ENCODE measurements around the gene ECI1.

ECI1 gene

DNA sequence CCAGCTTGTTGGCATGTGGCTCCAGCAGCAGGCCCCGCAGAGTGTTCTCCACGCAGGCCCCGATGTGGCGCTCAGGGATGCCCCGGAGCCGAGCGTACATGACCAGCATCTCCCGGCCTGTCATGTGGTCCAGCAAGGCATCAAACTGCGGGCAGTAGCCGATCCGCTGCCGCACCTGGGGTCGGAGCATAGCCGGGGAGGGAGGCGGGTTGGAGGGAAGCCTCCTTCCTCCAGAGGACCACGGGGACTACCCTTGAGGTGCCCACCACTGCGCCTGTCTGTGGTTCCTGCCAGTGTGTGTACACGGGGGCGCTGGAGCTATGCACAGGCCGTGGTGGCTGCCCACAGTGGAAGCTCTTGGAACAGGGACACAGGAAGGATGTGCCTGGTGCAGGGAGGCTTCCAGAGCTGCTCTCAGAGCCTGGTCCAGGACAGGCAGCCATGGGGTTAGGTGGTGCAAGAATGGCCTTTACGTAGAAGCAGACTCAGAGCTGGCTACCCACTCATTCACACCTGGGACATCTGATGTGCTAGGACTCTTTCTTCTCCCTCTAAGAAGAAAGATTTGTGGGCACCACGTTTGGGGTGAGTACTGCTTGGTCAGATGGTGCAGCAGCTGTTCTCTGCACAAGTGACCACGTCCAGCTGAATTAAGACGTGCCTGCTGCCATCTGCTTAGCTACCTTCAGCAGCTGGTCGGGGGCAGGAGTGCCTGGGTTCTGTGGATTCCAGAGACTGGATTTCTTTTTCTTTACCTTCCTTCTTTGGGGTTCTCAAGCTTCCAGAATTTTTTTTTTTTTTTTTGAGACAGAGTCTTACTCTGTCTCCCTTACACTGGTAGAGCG is 27.8 kb upstream of the ECI1 start:
- H3K4me1 ChIP-seq (ENCODE audit: control insufficient read depth, insufficient read depth, low read length, unreplicated experiment), result no peaks in the 10 kb centered on the region
- H3K79me2 ChIP-seq (ENCODE audit: control insufficient read depth, insufficient read depth, low read length, unreplicated experiment), result no peaks in the 10 kb centered on the region
- no peak overlapping the region for H2AFZ ChIP-seq (ENCODE audit: low read length, unreplicated experiment)
- no peaks in the 10 kb centered on the region for H3K36me3 ChIP-seq (ENCODE audit: insufficient read depth, low read length)
- no peak overlapping the region for H3K27ac ChIP-seq (ENCODE audit: low read depth, low read length)
- H3K27me3 ChIP-seq (ENCODE audit: insufficient read depth, low read length), result peaks cover 9% of the 10 kb centered on the region; the same call in 1 of the 2 replicates
- no peak overlapping the region for H3K4me3 ChIP-seq (ENCODE audit: low read depth, low read length)

DNA sequence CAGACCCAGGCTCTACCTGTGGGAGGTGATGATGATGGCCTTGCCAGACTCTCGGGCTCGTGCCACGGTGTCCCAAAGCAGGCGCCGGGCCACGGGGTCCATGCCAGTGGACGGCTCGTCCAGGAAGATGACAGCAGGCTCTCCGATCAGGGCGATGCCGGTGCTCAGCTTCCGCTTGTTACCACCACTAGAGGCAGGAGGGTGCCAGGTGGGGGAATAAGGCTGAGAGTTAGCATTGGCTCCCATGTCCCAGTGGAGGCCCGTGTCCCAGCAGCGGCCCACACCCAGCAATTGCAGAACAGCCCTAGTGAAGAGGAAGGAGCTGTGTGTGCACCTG is 26.9 kb upstream of the ECI1 start:
- 0 out of 2 replicates have a peak, but pooled peaks cover 9% of the 10 kb centered on the region for H3K27me3 ChIP-seq (ENCODE audit: insufficient read depth, low read length)
- H3K27ac ChIP-seq (ENCODE audit: low read depth, low read length), result no peak overlapping the region
- no peak overlapping the region for H2AFZ ChIP-seq (ENCODE audit: low read length, unreplicated experiment)
- no peaks in the 10 kb centered on the region for H3K79me2 ChIP-seq (ENCODE audit: control insufficient read depth, insufficient read depth, low read length, unreplicated experiment)
- H3K4me1 ChIP-seq (ENCODE audit: control insufficient read depth, insufficient read depth, low read length, unreplicated experiment), result no peaks in the 10 kb centered on the region
- H3K4me3 ChIP-seq (ENCODE audit: low read depth, low read length), result no peak overlapping the region
- no peaks in the 10 kb centered on the region for H3K36me3 ChIP-seq (ENCODE audit: insufficient read depth, low read length)

DNA sequence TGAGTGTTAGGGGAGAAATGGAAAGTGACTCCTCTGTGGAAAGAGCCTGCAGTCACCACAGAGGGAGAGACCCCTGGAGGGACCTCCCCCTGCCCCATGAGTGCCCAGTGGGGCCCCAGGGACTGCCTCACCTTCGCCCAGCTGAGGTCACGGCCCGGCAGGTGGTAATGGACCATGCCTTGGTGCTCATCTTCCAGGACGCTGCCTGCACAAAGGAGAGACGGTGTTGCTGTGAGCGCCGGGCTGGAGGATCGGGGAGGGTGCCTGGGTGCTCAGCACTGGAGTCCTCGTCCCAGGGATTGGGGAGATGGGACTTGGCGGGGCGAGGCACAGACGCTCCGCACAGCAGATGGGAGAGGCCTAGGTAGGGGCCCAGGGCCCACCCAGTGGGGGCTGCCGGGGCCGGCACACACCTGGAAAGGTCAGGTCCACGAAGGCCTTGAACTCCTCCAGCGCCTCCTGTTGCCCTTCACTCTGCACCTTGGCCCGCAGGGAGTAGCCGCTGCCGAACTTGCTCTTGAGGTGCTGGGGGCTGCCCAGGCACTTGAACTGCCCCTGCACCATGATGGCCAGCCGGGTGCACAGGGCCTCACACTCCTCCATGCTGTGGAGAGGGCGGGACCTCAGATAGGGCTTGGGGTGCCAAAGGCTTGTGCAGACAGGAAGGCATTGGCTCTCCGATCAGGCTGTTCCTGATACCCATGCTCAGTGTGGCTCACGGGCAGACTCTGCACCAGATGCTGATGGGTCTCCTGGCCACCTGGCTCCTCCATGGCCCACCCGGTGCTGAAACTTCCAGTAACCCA is 26.3 kb upstream of the ECI1 start:
- Histone ChIP-seq H3K4me3 (ENCODE audit: low read depth, low read length) (no peak overlapping the region), H3K4me1 (ENCODE audit: control insufficient read depth, insufficient read depth, low read length, unreplicated experiment) (no peaks in the 10 kb centered on the region), H3K27me3 (ENCODE audit: insufficient read depth, low read length) (0 out of 2 replicates have a peak, but pooled peaks cover 9% of the 10 kb centered on the region), H3K36me3 (ENCODE audit: insufficient read depth, low read length) (no peaks in the 10 kb centered on the region), H3K79me2 (ENCODE audit: control insufficient read depth, insufficient read depth, low read length, unreplicated experiment) (no peaks in the 10 kb centered on the region), H2AFZ (ENCODE audit: low read length, unreplicated experiment) (no peak overlapping the region), H3K27ac (ENCODE audit: low read depth, low read length) (no peak overlapping the region)

DNA sequence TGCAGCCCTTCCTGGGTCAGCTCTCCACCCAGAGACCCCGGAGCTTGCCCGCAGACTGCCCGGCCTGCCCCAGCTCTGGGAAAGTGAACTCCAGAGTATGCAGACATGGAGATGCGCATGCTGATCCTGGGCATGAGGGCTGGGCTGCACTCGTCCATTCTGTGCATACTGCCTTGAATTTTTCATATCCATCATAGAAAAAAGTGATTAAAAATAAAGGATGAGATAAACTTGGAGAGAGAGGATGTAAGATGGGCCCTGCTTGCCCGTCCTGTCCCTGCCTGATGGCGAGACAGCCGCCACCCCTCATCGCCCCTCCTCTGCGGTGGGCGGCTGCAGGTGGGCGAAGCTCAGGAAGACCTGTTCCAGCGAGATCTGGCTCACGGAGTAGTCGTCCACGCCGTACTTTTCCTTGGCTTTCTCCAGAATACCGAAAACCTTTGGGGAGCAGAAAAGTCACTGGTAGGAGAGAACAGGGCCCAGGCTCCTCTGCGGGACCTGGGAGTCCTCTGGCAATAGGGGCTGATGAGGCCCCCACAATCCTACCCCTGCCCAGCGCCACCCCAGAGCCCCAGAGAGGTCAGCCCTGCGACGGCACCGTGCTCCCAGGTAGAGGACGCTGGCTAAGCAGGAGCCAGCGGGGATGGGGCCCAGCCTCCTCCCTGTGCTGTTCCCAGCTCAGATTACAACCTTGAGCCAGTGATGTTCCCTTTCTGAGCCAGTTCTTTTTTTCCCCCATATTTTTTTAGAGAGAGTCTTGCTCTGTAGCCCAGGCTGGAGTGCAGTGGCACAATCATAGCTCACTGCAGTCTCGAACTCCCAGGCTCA is 25.2 kb upstream of the ECI1 start:
- Histone ChIP-seq H3K4me3 (ENCODE audit: low read depth, low read length) (no peak overlapping the region), H3K36me3 (ENCODE audit: insufficient read depth, low read length) (no peaks in the 10 kb centered on the region), H3K27me3 (ENCODE audit: insufficient read depth, low read length) (0 out of 2 replicates have a peak, but pooled peaks cover 5% of the 10 kb centered on the region), H3K27ac (ENCODE audit: low read depth, low read length) (no peak overlapping the region), H3K4me1 (ENCODE audit: control insufficient read depth, insufficient read depth, low read length, unreplicated experiment) (no peaks in the 10 kb centered on the region), H3K79me2 (ENCODE audit: control insufficient read depth, insufficient read depth, low read length, unreplicated experiment) (no peaks in the 10 kb centered on the region), H2AFZ (ENCODE audit: low read length, unreplicated experiment) (no peak overlapping the region)

DNA sequence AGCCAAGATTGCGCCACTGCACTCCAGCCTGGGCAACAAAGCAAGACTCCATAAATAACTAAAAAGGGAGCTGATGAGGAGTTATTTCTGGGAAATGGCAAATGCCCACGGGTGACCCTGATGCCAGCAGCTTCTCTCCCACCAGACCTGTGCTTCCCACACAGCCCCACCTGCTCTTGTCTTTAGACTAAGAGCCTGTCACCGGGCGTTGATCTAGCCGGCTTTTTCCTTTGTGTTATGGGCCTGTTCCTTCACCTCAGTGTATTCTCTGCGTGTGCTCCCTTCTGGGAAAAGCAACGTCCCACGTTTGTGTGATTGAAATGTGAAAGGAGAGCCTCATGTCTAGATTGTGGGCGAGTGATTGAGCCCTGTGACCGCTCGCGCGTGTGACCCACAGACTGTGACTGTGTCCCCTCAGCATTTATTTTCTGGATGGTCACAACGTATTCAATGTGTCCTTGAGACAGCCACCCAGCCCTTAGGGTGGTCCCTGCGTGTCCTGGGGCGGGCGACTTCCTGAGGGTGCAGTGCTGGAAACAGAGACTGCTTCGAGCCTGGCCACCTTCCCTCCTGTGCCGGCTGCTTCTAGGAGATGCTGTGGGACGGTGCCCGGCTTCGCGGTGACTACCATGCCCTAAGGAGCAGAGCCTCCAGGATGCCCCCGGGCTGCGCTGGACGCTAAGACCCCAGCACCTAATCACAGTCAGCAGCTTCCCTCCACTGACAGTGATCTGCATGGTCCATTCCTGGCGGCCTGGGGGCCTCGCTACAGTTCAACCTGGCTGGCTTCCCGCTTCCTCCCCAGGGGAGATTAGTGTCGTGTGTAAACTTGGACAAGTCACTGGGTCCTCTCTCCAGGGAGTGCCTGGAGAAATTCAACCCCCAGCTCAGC is 24.3 kb upstream of the ECI1 start:
- Histone ChIP-seq H3K4me1 (ENCODE audit: control insufficient read depth, insufficient read depth, low read length, unreplicated experiment) (no peaks in the 10 kb centered on the region), H3K79me2 (ENCODE audit: control insufficient read depth, insufficient read depth, low read length, unreplicated experiment) (no peaks in the 10 kb centered on the region), H3K4me3 (ENCODE audit: low read depth, low read length) (no peak overlapping the region), H2AFZ (ENCODE audit: low read length, unreplicated experiment) (no peak overlapping the region), H3K36me3 (ENCODE audit: insufficient read depth, low read length) (no peaks in the 10 kb centered on the region), H3K27me3 (ENCODE audit: insufficient read depth, low read length) (0 out of 2 replicates have a peak, but pooled peaks cover 5% of the 10 kb centered on the region), H3K27ac (ENCODE audit: low read depth, low read length) (no peak overlapping the region)

DNA sequence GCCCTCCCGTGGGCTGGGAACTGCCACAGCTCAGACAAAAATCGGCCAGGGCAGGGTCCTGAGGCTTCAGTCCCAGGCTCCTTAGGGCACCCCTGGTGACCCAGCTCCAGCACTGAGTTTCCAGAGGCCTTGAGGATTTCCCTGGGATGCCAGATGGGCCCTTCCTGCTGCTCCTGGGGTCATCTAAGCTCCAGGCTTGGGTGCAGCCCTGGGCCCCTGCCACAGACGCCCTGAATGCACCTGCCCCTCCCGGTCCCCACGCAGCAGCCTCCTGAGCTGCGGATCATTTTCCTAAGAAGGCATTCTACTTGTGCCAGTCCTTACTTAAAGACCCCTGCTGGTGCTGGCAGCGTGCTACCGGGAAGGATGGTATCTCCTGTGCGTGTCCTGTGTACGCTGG is 22.5 kb upstream of the ECI1 start:
- H3K79me2 ChIP-seq (ENCODE audit: control insufficient read depth, insufficient read depth, low read length, unreplicated experiment), result peaks cover 12% of the 10 kb centered on the region
- 0 out of 2 replicates have a peak, but pooled peaks cover 5% of the 10 kb centered on the region for H3K27me3 ChIP-seq (ENCODE audit: insufficient read depth, low read length)
- no peaks in the 10 kb centered on the region for H3K36me3 ChIP-seq (ENCODE audit: insufficient read depth, low read length)
- no peak overlapping the region for H3K27ac ChIP-seq (ENCODE audit: low read depth, low read length)
- peaks cover 3% of the 10 kb centered on the region for H3K4me1 ChIP-seq (ENCODE audit: control insufficient read depth, insufficient read depth, low read length, unreplicated experiment)
- H3K4me3 ChIP-seq (ENCODE audit: low read depth, low read length), result no peak overlapping the region
- H2AFZ ChIP-seq (ENCODE audit: low read length, unreplicated experiment), result no peak overlapping the region

DNA sequence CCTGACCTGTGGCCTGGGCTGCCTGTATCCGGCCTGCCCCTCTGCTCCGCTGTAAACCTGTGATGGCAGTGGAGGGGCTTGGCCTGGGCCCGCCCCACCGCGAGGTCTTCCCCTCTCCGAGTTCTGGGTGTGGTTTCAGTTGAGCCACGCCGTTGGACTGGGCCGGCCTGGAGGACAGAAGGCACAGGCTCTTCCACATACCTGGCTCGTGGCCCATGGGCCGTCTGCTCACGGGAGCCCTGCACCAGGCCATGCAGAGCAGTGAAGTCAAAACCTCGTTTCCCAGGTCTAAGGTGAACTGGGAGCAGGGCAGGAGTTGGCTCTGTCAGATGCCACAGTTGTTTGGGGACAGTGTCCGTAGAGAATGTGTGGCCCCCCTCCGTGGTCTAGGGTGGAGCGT is 22.1 kb upstream of the ECI1 start:
- no peak overlapping the region for H3K27ac ChIP-seq (ENCODE audit: low read depth, low read length)
- H3K27me3 ChIP-seq (ENCODE audit: insufficient read depth, low read length), result 0 out of 2 replicates have a peak, but pooled peaks cover 5% of the 10 kb centered on the region
- peaks cover 3% of the 10 kb centered on the region for H3K4me1 ChIP-seq (ENCODE audit: control insufficient read depth, insufficient read depth, low read length, unreplicated experiment)
- H2AFZ ChIP-seq (ENCODE audit: low read length, unreplicated experiment), result no peak overlapping the region
- H3K36me3 ChIP-seq (ENCODE audit: insufficient read depth, low read length), result no peaks in the 10 kb centered on the region
- peaks cover 12% of the 10 kb centered on the region for H3K79me2 ChIP-seq (ENCODE audit: control insufficient read depth, insufficient read depth, low read length, unreplicated experiment)
- no peak overlapping the region for H3K4me3 ChIP-seq (ENCODE audit: low read depth, low read length)

DNA sequence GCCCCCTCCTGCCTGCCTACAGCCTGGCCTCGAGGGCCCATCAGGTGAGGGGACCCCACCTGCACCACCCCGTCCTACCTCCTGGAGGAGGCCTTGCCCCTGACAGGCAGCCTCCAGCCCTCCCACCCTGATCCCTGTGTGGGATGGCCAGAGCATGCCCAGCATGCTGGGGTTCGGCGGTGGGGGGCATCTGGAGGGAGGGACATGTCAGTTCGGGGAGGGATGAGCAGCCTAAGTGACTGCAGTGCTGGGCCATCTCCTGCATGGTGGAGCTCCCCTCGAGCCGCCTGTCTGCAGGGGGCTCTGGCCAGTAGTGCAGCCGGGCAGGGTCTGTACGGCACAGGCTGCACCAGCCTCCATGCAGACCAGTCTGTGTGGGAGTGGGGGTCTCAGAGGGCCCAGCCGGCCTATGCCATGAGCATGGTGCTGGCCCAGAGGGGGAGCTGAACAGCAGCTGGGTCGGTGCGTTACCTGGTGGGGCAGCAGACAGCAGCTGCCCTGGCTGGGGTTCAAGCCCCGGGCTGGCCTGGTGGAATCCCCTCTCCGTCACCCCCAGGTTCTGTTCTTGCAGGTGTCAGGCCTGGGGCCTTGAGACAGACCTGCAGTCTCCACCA is 20.6 kb upstream of the ECI1 start:
- Histone ChIP-seq H3K79me2 (ENCODE audit: control insufficient read depth, insufficient read depth, low read length, unreplicated experiment) (peaks cover 20% of the 10 kb centered on the region), H3K27me3 (ENCODE audit: insufficient read depth, low read length) (0 out of 2 replicates have a peak, but pooled peaks cover 5% of the 10 kb centered on the region), H3K4me1 (ENCODE audit: control insufficient read depth, insufficient read depth, low read length, unreplicated experiment) (peaks cover 3% of the 10 kb centered on the region), H3K36me3 (ENCODE audit: insufficient read depth, low read length) (no peaks in the 10 kb centered on the region), H3K4me3 (ENCODE audit: low read depth, low read length) (no peak overlapping the region), H3K27ac (ENCODE audit: low read depth, low read length) (no peak overlapping the region), H2AFZ (ENCODE audit: low read length, unreplicated experiment) (no peak overlapping the region)

DNA sequence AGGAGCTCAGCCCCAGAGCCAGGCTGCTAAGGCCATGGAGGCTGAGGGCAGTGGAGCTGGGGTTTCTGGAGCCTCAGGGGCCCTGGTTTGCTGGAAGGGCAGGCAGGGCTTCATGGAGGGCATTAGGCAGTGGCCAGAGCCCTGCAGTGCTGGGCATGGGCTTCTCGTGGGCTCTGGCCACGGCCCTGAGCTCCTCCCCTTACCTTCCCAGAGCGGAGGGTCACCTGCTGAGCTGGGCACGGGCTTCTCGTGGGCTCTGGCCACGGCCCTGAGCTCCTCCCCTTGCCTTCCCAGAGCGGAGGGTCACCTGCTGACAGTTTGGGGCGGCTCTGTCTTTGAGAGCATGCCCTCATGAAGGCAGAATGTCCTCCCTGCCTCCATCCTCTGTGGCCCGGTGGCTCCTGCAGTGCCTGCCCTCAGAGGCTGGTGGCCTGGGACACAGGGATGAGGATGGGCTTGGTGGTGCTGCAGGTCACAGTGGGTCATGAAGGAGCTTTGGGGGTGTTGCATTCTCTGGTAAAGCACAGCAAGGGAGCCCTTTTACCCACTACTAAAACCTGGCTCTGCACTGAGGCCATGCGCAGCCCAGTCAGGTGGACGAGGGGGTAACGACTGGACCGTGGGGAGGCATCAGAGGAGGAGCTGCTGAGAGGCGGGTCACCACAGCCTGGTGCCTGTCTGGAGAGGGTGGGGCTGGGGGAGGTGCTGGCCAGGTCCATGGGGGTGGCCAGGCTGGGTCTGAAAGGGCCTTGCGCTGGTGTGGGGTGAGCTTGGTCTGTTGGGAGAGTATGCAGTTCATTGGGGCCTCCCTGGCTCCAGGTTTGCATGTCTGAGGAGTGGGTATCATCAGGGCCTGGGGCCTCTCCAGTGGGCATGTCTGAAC is 19.4 kb upstream of the ECI1 start:
- Histone ChIP-seq H3K4me1 (ENCODE audit: control insufficient read depth, insufficient read depth, low read length, unreplicated experiment) (peaks cover 10% of the 10 kb centered on the region), H3K27ac (ENCODE audit: low read depth, low read length) (no peak overlapping the region), H3K36me3 (ENCODE audit: insufficient read depth, low read length) (no peaks in the 10 kb centered on the region), H3K79me2 (ENCODE audit: control insufficient read depth, insufficient read depth, low read length, unreplicated experiment) (peaks cover 30% of the 10 kb centered on the region), H3K27me3 (ENCODE audit: insufficient read depth, low read length) (no peaks in the 10 kb centered on the region), H2AFZ (ENCODE audit: low read length, unreplicated experiment) (no peak overlapping the region), H3K4me3 (ENCODE audit: low read depth, low read length) (no peak overlapping the region)

All from ACC112 (cell line).